Measurements from ENCODE around the gene STPG3. TPM values are rescaled to one million over a fixed set of nuclear protein-coding genes. Genes with fewer than 3 reads are reported as not detected.

Gene STPG3
- total RNA-seq, 1 donor from 2014 or later: not detected

DNA sequence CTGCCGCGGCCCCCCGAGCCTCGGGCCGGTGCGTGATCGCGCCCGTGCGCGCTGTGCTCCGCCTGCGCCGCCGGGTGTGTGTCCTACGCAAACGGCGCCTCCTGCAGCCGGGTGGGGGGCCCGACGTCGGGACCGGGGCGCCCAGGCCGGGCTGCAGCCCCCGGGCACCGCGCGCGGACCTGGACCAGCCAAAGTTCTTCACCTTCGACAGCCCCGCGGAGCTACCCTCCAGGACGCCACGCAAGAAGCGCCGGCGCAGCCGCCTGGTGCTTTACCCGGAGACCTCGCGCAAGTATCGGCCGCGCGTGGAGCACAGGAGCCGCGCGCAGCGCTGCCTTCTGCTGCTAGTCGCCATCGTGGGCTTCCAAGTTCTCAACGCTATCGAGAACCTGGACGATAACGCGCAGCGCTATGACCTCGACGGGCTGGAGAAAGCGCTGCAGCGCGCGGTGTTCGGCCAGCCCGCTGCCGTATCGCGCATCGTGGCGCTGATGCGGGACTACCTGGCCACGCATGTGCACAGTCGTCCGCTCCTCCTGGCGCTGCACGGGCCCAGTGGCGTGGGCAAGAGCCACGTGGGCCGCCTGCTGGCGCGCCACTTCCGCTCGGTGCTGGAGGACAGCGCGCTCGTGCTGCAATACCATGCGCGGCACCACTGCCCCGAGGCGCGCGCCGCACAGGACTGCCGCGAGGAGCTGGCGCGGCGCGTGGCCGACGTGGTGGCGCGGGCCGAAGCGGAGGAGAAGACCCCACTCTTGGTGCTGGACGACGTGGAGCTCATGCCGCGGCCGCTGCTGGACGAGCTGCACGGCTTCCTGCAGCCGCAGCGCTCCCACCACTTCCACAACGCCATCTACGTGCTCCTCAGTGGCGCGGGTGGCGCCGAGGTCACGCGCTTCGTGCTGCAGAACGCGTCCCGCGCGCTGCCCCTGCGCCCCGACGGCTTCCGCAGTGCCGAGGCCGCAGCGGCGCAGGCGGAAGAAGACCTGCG, 27.9 kb downstream of the STPG3 start:
- no peak for DNase-seq (ENCODE audit: low read depth, low spot score)

DNA sequence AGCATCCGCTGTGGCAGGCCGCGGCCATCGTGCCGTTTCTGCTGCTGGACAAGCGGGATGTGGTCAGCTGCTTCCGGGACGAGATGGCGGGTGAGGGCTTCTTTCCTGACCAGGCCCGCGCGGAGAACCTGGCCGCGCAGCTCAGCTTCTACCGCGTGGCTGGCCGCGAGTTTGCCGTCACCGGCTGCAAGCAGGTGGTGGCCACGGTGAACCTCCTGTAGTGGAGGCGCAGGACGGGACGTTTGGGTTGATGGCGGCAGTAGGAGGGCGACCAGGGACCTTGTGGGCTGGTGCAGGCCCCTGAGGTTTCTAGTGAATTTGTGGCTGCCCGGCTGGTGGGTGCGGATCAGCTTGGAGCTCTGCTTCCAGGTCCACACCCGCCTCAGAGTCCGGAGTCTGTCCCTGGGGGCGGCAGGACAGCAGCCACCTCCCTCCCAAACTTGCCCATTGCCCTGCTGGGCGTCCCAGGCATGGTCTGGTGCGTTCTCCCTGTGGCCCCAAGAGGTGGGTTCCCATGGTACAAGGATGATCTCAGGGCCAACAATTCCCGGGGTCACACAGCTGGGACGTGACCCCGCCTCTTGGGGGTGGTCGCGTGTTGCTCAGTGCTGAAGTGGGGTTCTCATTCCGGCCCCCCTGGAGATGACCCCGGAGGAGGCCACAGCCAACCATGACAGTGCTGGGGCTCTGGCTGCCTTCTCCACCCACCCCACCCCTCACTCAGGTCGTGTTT, 28.8 kb downstream of the STPG3 start:
- DNase-seq (ENCODE audit: low read depth, low spot score): no peak

DNA sequence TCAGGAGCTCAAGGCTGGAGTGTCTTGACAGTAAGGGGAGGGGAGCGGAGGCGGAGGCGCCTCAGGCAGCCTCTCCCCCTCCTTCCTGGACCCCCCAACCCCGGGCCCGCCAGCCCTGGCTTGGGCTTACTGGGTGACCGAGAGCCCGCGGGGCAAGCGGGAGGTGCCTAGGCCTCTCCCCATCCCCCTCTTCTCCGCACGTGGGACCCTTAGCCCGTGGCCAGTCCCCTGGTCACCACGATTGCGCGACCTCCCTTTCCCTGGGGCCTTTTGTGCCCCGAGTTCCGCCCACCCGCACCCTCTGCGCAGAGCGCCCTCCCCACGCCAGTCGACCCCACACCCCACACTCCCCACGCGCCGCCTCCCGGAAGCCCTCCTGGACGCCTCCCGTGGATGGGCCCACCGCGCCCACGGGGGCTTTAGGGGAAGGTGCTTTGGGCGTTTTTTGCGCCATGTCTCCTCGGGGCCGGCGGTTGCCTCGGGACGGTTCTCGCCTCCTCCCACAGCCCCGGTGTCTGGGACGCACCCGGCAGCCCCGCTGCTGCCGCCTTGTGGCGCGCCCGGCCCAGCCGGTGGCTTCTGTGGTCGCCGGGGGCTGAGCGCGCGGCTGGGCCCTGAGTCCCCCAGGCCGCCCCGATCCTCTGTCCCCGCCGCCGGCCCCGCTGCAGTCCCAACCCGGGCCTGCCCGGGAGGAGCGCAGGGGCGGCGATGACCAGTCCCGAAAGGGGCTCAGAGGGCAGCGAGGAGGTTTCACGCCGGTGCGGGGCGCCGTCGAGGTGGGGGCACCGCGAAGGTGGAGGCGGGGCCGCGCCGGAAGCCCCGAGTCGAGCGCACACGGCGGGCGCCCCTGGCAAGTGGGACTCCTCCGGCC, 29.6 kb downstream of the STPG3 start:
- DNase-seq (ENCODE audit: low read depth, low spot score): no peak

DNA sequence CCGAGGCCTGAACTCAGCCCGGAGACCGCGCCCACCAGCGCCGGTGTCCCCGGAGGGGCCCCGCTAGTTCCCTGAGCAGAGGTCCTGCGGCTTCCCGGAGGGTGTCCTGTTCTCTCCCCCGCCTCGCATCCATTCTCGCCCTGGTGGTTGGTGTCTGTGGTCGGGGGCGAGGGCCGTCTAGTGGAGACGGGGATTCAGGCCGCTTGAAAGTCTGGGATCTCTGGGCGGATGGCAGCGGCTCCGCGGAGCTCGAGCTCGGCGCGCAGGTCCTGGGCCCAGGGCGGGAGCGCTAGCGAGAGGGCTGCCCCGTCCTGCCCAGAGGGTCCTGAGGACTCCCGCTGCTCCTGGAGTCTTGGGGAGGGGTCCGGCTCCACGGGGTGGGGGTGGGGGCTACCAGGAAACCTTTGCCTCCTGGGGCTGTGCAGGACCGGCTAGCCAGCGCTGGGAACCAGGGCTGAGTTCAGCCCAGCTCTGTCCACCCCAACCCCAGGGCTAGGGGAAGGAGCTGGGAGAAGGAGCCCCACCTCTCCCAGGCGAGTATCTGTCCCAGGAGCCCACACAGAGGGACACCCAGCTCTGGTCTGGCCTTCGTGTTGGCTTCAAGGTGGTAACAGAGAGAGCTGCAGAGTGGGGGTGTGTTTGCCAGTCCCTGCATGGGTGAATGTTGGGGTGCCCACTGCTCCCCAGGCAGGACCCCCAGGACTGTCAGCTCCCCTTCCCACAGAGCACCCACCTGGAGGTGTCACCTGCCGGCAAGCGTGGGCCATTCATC, 30.4 kb downstream of the STPG3 start:
- DNase-seq (ENCODE audit: low read depth, low spot score): no peak

DNA sequence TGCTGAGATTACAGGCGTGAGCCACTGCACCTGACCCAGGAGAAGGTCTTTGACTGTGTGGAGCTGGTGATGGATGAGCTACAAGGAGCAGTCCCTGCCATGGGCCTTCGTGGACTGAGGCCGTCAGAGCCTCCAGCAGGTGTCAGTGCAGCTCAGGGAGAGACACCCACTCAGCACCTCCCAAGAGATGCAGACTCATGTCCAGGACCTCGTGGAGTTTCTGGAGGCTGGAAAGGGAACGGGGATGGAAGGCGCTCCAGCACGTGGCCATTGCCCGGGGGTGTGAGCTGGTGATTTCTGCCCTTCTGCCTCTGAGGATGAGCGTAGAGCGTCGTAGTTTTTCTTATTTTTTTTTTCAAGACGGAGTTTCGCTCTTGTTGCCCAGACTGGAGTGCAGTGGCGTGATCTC, 35.9 kb downstream of the STPG3 start:
- no peak for DNase-seq (ENCODE audit: low read depth, low spot score)

DNA sequence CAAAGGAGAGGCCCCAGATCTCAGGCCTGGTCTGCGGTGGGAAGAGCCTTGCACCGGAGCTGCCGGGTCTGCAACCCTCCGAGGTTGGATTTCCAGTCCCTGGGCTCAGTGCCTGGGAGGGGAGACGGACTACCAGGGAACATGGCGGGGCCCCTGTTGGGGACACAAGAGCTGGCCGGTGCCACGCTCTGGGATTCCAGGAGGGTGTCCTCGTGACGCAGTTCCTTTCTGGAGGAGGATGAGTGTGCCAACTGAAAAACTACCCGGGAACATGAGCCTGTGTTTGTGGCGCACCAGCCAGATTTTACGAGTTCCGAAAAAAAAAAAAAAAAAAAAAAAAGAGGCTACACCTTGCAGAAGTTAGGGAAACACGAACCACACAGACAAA, 42.0 kb downstream of the STPG3 start:
- no peak for DNase-seq (ENCODE audit: low read depth, low spot score)

DNA sequence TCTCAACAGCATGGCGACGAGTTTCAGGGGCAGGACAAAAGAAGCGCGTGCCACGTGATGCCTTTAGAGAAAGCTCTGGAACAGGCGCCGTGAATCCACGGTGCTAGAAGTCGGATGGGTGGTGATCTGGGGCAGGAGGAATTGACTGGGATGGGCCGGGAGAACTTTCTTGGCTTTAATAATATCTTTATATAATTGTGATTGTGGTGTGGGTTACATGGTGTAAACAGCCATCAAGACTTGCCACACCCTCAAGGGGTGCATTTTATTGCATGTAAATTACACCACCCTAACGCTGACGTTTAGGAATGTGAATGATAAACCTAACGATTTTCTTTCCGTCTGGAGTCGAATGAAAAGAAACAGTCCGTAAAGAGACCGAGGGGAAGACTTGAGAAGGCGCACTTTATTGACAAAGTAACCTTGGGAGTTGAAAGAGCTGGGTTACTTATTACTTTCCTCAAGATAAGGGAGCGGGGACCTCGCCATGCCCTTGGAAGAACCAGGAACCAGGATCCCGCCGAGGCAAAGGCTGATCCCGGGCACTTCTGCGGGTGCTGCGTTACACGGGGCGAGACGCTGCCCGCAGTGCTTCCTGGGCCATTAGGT, 42.5 kb downstream of the STPG3 start:
- no peak for DNase-seq (ENCODE audit: low read depth, low spot score)

DNA sequence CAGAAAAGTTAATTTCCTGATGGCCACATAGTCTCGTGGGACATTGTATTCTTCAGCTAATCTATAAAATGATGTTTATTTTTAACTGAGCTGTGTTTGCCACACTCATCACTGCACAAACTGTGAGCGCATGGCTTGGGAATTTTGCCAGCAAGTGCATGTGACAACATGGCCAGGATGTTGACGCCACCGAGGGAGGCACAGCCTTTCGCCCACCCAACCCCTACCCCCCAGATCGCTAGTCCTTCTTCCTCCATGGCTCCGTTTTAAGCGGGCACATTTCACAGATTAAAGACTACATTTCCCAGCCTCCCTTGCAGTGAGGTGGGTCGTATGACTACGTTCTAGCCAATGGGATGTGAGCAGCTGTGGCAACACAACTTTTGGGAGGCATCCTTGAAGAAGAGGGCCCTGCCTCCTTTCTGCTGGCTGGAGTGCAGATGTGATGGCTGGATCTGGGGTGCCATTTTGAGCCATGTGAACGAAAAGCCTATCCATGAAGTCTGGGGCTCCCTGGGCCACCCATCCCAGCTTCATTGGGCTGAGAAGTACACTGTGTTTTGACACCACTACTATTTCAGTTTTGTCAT, 43.1 kb downstream of the STPG3 start:
- DNase-seq (ENCODE audit: low read depth, low spot score): no peak

DNA sequence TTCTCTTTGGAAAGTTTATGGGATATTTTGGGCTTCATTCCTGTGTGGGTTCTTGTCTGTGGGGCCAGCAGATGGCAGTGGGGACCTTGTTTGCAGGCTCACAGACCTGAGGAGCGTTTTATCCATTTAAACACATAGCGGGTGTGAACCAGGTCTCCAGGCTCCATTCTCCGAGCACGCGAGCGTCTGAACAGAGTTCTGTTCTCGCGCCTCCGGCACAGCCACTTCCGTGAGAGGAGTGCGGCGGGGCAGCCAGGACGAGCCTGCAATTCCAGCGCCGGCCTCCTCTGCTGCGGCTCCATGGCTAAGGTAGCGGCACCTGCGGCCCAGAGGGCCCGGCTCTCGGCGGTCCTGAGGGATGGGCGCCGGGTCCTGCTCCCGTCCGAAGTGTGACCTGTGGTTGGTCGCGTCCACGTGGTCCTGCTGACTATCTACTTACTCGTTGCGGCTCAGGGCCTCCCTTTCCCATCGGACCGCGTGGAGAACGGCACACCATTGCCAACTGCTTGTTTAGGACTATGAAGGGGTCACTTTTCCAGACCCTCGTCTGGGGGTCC, 43.7 kb downstream of the STPG3 start:
- DNase-seq (ENCODE audit: low read depth, low spot score): no peak

DNA sequence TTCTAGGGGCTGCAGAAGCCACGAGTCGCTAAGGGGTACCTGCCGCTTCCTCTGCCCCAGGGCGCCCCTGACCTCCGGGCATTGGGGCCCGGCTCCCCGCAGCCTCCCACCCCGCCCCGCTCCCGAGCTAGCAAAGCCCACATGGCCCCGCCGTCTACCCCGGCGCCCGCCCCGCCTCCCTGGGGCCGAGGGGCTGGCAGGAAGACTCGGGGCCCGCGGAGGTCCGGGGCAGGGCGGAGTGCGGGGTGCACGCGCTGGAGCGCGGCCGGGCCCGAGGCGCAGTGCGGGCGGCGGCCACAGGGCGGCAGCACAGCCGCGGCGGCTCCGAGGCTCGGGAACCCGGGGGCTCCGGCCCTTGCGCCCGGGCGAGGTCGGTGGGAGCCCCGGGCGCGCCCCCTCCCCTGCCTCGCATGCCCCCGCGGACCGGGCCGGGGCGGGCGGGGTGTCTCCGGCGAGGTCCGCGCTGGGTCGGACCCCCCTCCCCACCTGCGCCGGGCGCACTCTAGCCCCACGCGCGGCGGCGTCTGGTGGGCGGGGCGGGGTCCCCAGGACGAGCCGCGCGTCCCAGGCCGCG, 44.2 kb downstream of the STPG3 start:
- no peak for DNase-seq (ENCODE audit: low read depth, low spot score)

DNA sequence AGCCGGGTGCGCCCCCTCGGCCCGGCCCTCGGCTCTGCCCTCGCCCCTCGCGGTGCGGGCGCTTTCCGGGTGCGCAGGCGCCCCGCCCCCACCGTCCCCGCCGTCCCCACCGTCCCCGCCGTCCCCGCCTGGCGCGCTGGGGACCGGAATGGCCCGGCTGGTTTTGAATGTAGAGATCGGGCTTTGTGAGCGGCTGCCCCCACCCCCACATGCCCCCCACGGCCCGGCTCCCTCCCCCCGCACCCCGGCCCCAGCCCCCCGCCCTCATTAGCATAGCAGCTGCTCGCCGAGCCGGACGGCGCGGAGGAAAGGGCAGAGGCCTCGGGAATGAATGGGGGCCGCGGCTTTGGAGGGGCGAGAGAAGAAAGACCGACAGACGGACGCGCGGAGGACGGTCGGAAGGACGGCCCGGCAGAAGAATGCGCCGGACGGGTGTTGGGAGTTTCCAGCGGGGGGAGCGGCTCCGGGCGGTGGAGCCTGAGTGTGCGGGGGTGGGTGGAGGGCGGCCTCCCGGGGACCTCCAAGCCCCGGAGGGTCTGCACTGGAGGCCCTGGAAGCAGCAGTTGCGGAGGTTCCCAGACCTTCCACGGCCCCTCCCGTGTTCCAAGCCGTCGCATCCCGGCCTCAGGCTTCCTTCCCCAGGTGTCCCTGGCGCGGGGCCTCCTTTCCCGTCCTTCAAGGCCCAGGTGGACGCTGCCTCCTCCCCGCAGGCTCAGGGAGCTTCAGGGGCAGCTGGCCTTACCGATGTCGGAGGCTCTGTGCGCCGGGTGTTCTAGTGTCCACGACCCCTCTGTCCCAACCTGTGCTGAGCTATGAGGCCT, 45.0 kb downstream of the STPG3 start:
- DNase-seq (ENCODE audit: low read depth, low spot score): no peak

DNA sequence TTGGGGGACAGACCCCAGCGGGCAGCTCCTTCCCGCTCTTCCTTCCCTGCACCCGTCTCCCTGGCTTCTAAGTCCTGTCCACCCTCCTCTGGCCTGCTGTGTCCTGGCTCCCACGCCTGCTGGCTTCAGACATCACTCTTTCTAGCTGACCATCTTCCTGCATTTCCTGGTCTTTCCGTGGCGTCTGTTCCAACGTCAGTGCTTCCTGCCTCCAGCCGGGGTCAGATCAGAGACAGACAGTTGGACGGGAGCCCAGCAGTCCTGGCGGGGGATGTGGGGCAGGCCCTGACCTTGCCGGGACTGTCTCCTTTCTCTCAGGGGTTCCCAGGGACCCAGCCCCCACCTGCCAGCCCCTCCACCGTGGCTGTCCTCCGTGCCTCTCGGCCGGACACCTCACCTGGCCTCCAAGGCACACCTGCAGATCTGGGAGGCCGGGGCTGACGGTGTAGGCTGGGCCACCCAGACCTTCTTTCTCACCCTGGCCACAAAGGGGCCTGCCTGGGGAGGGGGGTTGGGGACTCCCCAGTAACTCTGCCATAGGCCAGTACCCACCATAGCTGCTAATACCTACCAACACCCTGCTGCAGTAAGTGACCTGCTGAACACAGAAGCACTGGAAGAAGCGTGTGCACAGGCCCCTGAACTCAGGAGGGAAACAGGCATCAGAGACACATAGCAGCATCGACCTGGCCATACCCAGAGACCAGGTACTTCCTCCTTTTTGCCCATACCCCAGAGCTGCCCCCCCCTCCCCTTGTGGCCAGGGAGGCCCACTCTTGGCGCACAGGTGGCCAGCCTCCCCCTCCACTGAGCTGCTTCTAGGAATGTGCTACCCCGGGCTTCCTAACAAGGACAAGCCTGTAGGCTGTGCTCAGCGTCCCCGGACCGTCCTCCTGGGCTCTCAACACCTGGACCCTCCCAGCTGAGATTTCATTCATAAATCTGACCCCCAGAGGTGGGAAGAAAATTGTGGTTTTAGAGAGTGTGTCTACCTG, 45.9 kb downstream of the STPG3 start:
- DNase-seq (ENCODE audit: low read depth, low spot score): no peak

DNA sequence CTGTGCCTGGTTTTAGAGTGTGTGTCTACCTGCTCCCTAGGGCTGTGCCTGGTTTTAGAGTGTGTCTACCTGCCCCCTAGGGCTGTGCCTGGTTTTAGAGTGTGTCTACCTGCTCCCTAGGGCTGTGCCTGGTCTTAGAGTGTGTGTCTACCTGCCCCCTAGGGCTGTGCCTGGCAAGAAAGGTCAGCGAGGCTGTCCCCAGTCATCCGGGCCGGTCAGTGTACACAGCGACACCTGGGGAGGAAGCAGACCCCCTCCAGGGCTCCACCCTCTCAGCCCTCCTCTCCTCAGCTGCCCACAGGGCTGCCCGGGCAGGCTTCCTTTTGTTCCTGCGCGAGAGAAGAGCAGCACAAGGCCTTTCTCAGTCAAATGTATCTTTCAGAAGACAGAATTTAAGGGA, 46.9 kb downstream of the STPG3 start:
- no peak for DNase-seq (ENCODE audit: low read depth, low spot score)

DNA sequence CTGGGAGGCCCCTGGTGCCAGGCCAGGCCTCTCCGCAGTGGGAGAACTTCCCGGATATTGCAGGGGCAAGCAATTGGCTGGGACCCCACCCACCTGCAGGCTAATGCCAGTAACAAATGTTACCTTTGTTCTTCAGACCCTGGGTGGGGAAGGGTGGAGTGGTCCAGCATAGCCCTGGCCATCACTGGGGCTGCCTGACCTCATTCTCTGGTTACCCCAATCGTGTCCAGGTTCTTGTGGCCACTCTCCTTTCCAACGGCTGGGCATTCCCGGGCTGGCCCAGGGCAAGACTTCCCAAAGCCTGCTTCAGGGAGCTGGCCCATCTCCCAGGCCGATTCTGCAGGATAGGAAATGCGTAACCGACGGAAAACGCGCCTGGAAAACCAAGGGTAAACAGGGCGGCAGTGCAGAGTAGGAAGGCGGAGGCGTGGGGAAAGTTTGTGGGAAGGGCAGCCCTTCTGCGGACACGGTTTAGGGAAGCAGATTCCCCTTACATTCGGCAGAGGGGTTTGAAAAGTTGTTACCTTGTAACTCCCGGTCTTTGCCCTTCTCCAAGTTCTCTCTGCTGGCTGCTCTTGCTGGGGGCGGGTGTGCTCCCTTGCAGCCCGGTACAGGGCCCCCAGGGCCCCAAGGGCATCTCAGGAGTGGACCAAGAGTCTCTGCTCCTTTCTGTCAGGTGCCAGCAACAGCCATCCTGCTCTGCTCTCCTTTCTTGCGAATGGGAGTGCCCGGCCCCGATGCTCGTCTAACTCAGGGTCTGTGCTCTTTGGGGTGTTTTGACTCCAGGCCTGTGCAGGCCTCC, 47.5 kb downstream of the STPG3 start:
- DNase-seq (ENCODE audit: low read depth, low spot score): no peak

DNA sequence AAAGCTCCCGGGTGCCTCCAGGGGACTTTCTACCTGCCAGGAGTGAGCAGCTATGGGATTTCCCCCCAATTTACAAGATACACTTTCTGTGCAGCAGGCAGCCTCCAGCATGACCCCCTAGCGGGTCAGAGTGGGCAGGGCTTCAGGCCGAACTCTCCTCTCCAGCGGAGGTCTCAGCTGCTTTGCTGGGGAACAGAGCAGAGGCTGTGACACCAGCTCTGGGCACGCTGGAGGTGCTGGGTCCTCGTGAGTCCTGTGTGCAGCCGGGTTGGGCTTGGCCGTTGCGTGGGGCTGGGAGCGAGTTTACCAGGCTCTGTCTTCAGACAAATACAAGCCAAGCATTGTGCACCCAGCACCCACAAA, 48.1 kb downstream of the STPG3 start:
- no peak for DNase-seq (ENCODE audit: low read depth, low spot score)

DNA sequence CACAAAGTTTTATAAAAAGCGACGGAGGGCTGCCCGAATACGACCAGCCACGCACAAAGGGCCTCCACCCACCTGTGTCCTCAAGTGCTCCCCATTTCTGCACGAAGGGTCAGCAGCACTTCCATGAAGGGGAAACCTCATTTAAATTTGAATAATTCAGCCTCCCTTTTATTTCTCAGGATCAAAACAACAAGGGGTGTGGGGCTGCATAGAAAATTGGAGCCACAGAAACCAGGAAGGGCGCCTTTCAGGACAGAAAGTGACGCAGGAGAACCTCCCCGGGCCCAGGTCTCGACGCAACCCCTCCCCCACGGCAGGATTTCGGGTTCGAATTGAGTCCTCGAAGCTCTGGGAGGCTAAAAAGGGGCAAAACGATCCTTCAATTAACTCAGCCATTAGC, 48.9 kb downstream of the STPG3 start:
- DNase-seq (ENCODE audit: low read depth, low spot score): no peak
